Retinal pigment epithelial cell (primary cell): ENCODE data around the gene MAGEB2.

Experiments
- DNase-seq: peaks from one replicate; pipeline ENCODE4 v3.0.0-alpha.2; 2010; ENCODE audit warnings: low read depth
- H3K4me3 ChIP-seq: 2 replicates; pipeline ENCODE4 v1.5.1; 2011; ENCODE audit warnings: mild to moderate bottlenecking, low read length, control low read depth, moderate library complexity
- CTCF ChIP-seq: conservative IDR thresholded peaks from 2 replicates; pipeline ENCODE4 v1.5.1; 2011; ENCODE audit warnings: low read depth, low read length, control low read depth, inconsistent platforms

Gene MAGEB2

GRCh38 chrX:30262763-30263162 is 47.4 kb downstream of the MAGEB2 start:
- H3K4me3 ChIP-seq = no peak overlapping the region
- no peak for TF ChIP-seq CTCF
- DNase-seq = no peak
